A673 (cell line): ENCODE data around the gene KCNN1. TPM values are rescaled to one million over a fixed set of nuclear protein-coding genes. Genes with fewer than 3 reads are reported as not detected.
"Not testable (repeated sequence)": the region's sequence is repeated elsewhere in the genome, so short reads cannot be mapped to it uniquely, and the experiment has no call there.

ENCODE experiments used
- Bru-seq: library from RNA; stranded (reverse); fragments of 400-500 nt; gene quantifications from one replicate; lab custom pipeline; 2021; lab: Mats Ljungman, UMichigan
- BruChase-seq, 2 experiments: library from RNA; stranded (reverse); fragments of 400-500 nt; gene quantifications; one replicate each; lab custom pipeline; 2021; lab: Mats Ljungman, UMichigan
- BruUV-seq: library from RNA; stranded (reverse); fragments of 400-500 nt; replicated peaks from 2 replicates; lab custom pipeline; 2021; lab: Mats Ljungman, UMichigan
- CTCF ChIA-PET: fragments of 300-600 bp; sonication (Branson Sonifier 250); formaldehyde crosslinking; loops from one replicate; lab custom pipeline; 2022; ENCODE audit warnings: antibody characterized with exemption; lab: Charles Lee
- POLR2A ChIA-PET: fragments of 300-600 bp; sonication (Branson Sonifier 250); formaldehyde crosslinking; loops from one replicate; lab custom pipeline; 2022; ENCODE audit warnings: antibody characterized with exemption; ENCODE audit not compliant: low non-redundant PET; lab: Charles Lee
- DNase-seq: peaks from one replicate; pipeline ENCODE4 v3.0.0-alpha.2; 2015; ENCODE audit warnings: low spot score
- H3K27ac ChIP-seq: fragments of 200-600 bp; sonication (generic); 2 replicates; pipeline ENCODE4 v1.5.1; 2016; ENCODE audit warnings: mixed run types, low read depth, mild to moderate bottlenecking, mixed read lengths, antibody characterized with exemption, low read length; ENCODE audit not compliant: poor library complexity, severe bottlenecking
- H3K27me3 ChIP-seq: fragments of 200-600 bp; sonication (generic); replicated peaks from 2 replicates; pipeline ENCODE4 v1.6.1; 2017; ENCODE audit warnings: mixed run types, low read depth, mild to moderate bottlenecking, mixed read lengths, antibody characterized with exemption, low read length; ENCODE audit not compliant: insufficient read depth, poor library complexity
- H3K36me3 ChIP-seq: fragments of 200-600 bp; sonication (generic); 2 replicates; pipeline ENCODE4 v1.6.1; 2016; ENCODE audit warnings: mixed run types, mild to moderate bottlenecking, mixed read lengths, antibody characterized with exemption, low read length; ENCODE audit not compliant: insufficient read depth, poor library complexity, severe bottlenecking
- H3K4me1 ChIP-seq: fragments of 200-600 bp; sonication (generic); 2 replicates; pipeline ENCODE4 v1.6.1; 2017; ENCODE audit warnings: mixed run types, mild to moderate bottlenecking, mixed read lengths, antibody characterized with exemption, low read length; ENCODE audit not compliant: insufficient read depth, poor library complexity, severe bottlenecking
- H3K4me3 ChIP-seq: fragments of 200-600 bp; sonication (generic); 2 replicates; pipeline ENCODE4 v1.5.1; 2016; ENCODE audit warnings: low read depth, mixed run types, mild to moderate bottlenecking, mixed read lengths, low read length; ENCODE audit not compliant: poor library complexity, severe bottlenecking
- H3K9me3 ChIP-seq: fragments of 200-600 bp; sonication (generic); 2 replicates; pipeline ENCODE4 v1.6.1; 2016; ENCODE audit warnings: mixed run types, low read depth, mild to moderate bottlenecking, mixed read lengths, antibody characterized with exemption, low read length; ENCODE audit not compliant: poor library complexity, severe bottlenecking
- EZH2 ChIP-seq: fragments of 200-600 bp; sonication (generic); IDR thresholded peaks from 2 replicates; pipeline ENCODE4 v1.6.1; 2017; ENCODE audit warnings: borderline replicate concordance, low read depth, mild to moderate bottlenecking, mixed read lengths, antibody characterized with exemption, low read length; ENCODE audit not compliant: poor library complexity, severe bottlenecking
- intact Hi-C: fragments of 100-400 bp; cut with micrococcal nuclease; formaldehyde crosslinking; loops from one replicate; pipeline ENCODE4 v1.10.0; 2022; ENCODE audit not compliant: unreplicated experiment
- long read RNA-seq: library from polyadenylated mRNA; stranded (forward); transcript quantifications from one replicate; pipeline ENCODE4 v2.0.0, GENCODE V29; 2022
- total RNA-seq: library from RNA; stranded (reverse); gene quantifications from 2 replicates; pipeline ENCODE4 v1.2.3, GENCODE V29; 2021
- TF ChIP-seq, protein P1 (sequence below): fragments of 300-800, 200-600 bp; sonication (generic); conservative IDR thresholded peaks from 2 replicates; pipeline ENCODE4 v1.5.1; 2017; ENCODE audit warnings: low read depth, mild to moderate bottlenecking, antibody characterized with exemption, low read length, moderate library complexity, mixed read lengths

Gene KCNN1
- 63.5 and 81.2 TPM in 2 replicates for total RNA-seq
- percentile 65 among the genes with signal in this experiment for Bru-seq, nascent RNA
- BruChase-seq, experiment 1, labeled RNA remaining after a 2-hour chase = percentile 61 among the genes with signal in this experiment
- BruChase-seq, experiment 2, labeled RNA remaining after a 6-hour chase = percentile 82 among the genes with signal in this experiment
- long read RNA-seq, partial matches to known transcripts = 76 of 119 reads
- long read RNA-seq, other reads (novel, unspliced or antisense) = 43 of 119 reads

DNA sequence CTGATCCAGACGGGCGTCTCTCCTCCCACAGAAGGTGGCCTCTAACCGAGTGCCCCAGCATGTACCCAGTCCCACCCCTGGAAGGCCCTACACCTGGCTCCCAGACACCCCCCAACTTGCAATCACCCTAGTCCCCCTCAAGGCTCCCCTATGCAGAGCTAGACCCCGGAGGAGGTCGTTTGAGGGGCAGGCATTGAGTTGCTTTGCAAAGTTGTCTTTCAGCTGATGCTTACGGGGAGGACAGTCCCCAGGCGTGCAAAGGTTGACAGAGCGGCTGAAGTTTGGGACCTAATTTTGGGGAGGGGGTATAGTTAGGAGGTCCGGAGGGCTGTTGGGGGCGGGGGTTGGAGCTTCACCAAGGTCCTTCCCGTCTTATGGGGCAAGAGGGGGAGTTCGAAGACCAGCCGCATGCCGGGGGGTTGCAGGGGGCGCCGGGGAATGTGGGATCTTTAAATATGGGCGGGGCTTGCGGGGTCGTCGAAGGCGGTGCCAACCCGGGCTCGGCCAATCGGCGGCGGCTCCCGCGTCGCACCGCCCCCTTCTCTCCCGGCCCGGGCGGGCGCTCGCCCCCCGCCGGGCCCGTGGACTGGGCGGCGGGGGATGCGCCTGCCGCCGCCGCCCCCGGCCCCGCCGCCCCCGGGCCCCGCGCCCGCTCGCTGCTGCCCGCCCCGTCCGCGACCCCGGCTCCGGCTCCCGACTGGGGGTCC is at the start of gene KCNN1:
Gene KCNN1 (plus strand): TSS at position 558 of the 707 bp plus-strand sequence. CDS start 6,782 bp downstream, outside the sequence.
- H3K27ac ChIP-seq = peak within 1 kb of the TSS; percentile 90
- ChIA-PET POLR2A (interaction anchor here (0.6 kb wide), 1 partner anchor 9 kb away, joined by 3 read pairs; no protein-coding TSS in a partner anchor), CTCF (interaction anchor here (0.6 to 1.2 kb wide), 3 partner anchors 29 to 198 kb away, joined by 3 read pairs; no protein-coding TSS in a partner anchor)
- H3K9me3 ChIP-seq = no peaks in the 10 kb centered on the region
- intact Hi-C loops = no loop called here
- TF ChIP-seq, protein P1, sequence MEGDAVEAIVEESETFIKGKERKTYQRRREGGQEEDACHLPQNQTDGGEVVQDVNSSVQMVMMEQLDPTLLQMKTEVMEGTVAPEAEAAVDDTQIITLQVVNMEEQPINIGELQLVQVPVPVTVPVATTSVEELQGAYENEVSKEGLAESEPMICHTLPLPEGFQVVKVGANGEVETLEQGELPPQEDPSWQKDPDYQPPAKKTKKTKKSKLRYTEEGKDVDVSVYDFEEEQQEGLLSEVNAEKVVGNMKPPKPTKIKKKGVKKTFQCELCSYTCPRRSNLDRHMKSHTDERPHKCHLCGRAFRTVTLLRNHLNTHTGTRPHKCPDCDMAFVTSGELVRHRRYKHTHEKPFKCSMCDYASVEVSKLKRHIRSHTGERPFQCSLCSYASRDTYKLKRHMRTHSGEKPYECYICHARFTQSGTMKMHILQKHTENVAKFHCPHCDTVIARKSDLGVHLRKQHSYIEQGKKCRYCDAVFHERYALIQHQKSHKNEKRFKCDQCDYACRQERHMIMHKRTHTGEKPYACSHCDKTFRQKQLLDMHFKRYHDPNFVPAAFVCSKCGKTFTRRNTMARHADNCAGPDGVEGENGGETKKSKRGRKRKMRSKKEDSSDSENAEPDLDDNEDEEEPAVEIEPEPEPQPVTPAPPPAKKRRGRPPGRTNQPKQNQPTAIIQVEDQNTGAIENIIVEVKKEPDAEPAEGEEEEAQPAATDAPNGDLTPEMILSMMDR = no peak
- TF ChIP-seq EZH2 = no peak
- peaks cover 59% of the 10 kb centered on the region for H3K4me1 ChIP-seq
- peak; percentile 83 for DNase-seq
- no peaks in the 10 kb centered on the region for H3K27me3 ChIP-seq
- no peaks in the 10 kb centered on the region for H3K36me3 ChIP-seq
- peak within 1 kb of the TSS; percentile 90 for H3K4me3 ChIP-seq
- BruUV-seq = no TSS peak

DNA sequence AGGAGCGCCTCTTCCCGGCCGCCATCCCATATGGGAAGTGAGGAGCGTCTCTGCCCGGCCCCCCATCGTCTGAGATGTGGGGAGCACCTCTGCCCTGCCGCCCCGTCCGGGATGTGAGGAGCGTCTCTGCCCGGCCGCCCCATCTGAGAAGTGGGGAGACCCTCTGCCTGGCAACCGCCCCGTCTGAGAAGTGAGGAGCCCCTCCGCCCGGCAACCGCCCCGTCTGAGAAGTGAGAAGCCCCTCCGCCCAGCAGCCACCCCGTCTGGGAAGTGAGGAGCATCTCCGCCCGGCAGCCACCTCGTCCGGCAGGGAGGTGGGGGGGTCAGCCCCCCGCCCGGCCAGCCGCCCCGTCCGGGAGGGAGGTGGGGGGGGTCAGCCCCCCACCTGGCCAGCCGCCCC is 48.8 kb upstream of the KCNN1 start:
- intact Hi-C loops, H3K9me3 ChIP-seq, POLR2A ChIA-PET, H3K4me1 ChIP-seq, DNase-seq, H3K4me3 ChIP-seq, BruUV-seq, H3K27ac ChIP-seq, H3K36me3 ChIP-seq, H3K27me3 ChIP-seq, CTCF ChIA-PET: not testable (repeated sequence)

DNA sequence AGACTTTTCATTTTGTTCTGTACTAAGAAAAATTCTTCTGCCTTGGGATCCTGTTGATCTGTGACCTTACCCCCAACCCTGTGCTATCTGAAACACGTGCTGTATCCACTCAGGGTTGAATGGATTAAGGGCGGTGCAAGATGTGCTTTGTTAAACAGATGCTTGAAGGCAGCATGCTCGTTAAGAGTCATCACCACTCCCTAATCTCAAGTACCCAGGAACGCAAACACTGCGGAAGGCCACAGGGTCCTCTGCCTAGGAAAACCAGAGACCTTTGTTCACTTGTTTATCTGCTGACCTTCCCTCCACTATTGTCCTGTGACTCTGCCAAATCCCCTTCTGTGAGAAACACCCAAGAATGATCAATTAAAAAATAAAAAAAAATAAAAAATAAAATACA is 47.8 kb upstream of the KCNN1 start:
- CTCF ChIA-PET, intact Hi-C loops, H3K27me3 ChIP-seq, BruUV-seq, H3K36me3 ChIP-seq, H3K4me3 ChIP-seq, DNase-seq, H3K9me3 ChIP-seq, H3K4me1 ChIP-seq, POLR2A ChIA-PET, H3K27ac ChIP-seq: not testable (repeated sequence)

DNA sequence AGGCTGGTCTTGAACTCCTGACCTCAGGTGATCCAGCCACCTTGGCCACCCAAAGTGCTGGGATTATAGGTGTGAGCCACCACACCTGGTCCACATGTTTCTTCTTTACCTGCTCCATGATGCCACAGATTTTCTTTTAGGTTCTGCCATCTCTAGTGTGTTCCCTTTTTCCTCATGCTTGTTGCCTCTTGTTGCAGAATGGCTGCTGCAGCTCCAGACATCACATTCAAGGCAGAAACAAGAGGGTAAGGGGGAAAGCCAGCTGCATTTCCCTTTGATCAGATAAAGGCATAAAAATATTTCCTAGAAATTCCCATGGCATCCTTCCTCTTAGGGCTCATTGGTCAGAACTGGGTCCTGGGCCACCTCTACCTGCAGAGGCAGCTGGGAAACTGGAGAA is 46.4 kb upstream of the KCNN1 start:
- Histone ChIP-seq H3K36me3 (no peaks in the 10 kb centered on the region), H3K27me3 (no peaks in the 10 kb centered on the region), H3K9me3 (no peaks in the 10 kb centered on the region), H3K27ac (no peak overlapping the region), H3K4me1 (no peaks in the 10 kb centered on the region), H3K4me3 (no peak overlapping the region)
- DNase-seq = no peak
- ChIA-PET POLR2A (interaction anchor here (0.6 kb wide), 1 partner anchor 65 kb away, joined by 12 read pairs; no protein-coding TSS in a partner anchor), CTCF (no interaction called here)
- intact Hi-C loops = no loop called here
- TF ChIP-seq EZH2 = no peak
- TF ChIP-seq, protein P1 = no peak
- no TSS peak for BruUV-seq
